GM12801 (cell line): Measurements from ENCODE around the gene C9orf43.

Source experiments
- CTCF ChIP-seq: IDR thresholded peaks from one replicate; pipeline ENCODE4 v1.5.1; 2011; ENCODE audit warnings: control low read depth; ENCODE audit not compliant: insufficient read length; ENCODE audit errors: extremely low read depth

The C9orf43 gene

GRCh38 chr9:113391917-113392316 is 18.6 kb upstream of the C9orf43 start:
- TF ChIP-seq CTCF = no peak

- TF ChIP-seq CTCF = no peak
Observed at GRCh38 chr9:113393281-113393680, 17.3 kb upstream of the C9orf43 start.

GRCh38 chr9:113395000-113395861 is 15.3 kb upstream of the C9orf43 start:
- TF ChIP-seq CTCF = no peak

- TF ChIP-seq CTCF = no peak
Observed at GRCh38 chr9:113397203-113397631, 13.3 kb upstream of the C9orf43 start.

GRCh38 chr9:113398796-113399195 is 11.8 kb upstream of the C9orf43 start:
- no peak for TF ChIP-seq CTCF

- TF ChIP-seq CTCF = no peak
Observed at GRCh38 chr9:113399646-113400200, 10.8 kb upstream of the C9orf43 start.

- no peak for TF ChIP-seq CTCF
Observed at GRCh38 chr9:113401027-113401792, 9.3 kb upstream of the C9orf43 start, which contains the start of gene ALAD. TSS of gene ALAD (minus strand) at chr9:113401284. CDS start at chr9:113393559, 7,725 bp downstream.
